A673 (cell line): ENCODE data around the gene FLT4. TPM values are rescaled to one million over a fixed set of nuclear protein-coding genes. Genes with fewer than 3 reads are reported as not detected.
"Not testable (repeated sequence)": the region's sequence is repeated elsewhere in the genome, so short reads cannot be mapped to it uniquely, and the experiment has no call there.

ENCODE experiments used
- BruUV-seq: library from RNA; stranded (reverse); fragments of 400-500 nt; replicated peaks from 2 replicates; lab custom pipeline; 2021; lab: Mats Ljungman, UMichigan
- CTCF ChIA-PET: fragments of 300-600 bp; sonication (Branson Sonifier 250); formaldehyde crosslinking; loops from one replicate; lab custom pipeline; 2022; ENCODE audit warnings: antibody characterized with exemption; lab: Charles Lee
- POLR2A ChIA-PET: fragments of 300-600 bp; sonication (Branson Sonifier 250); formaldehyde crosslinking; loops from one replicate; lab custom pipeline; 2022; ENCODE audit warnings: antibody characterized with exemption; ENCODE audit not compliant: low non-redundant PET; lab: Charles Lee
- DNase-seq: peaks from one replicate; pipeline ENCODE4 v3.0.0-alpha.2; 2015; ENCODE audit warnings: low spot score
- H3K27ac ChIP-seq: fragments of 200-600 bp; sonication (generic); 2 replicates; pipeline ENCODE4 v1.5.1; 2016; ENCODE audit warnings: mixed run types, low read depth, mild to moderate bottlenecking, mixed read lengths, antibody characterized with exemption, low read length; ENCODE audit not compliant: poor library complexity, severe bottlenecking
- H3K27me3 ChIP-seq: fragments of 200-600 bp; sonication (generic); replicated peaks from 2 replicates; pipeline ENCODE4 v1.6.1; 2017; ENCODE audit warnings: mixed run types, low read depth, mild to moderate bottlenecking, mixed read lengths, antibody characterized with exemption, low read length; ENCODE audit not compliant: insufficient read depth, poor library complexity
- H3K36me3 ChIP-seq: fragments of 200-600 bp; sonication (generic); 2 replicates; pipeline ENCODE4 v1.6.1; 2016; ENCODE audit warnings: mixed run types, mild to moderate bottlenecking, mixed read lengths, antibody characterized with exemption, low read length; ENCODE audit not compliant: insufficient read depth, poor library complexity, severe bottlenecking
- H3K4me1 ChIP-seq: fragments of 200-600 bp; sonication (generic); 2 replicates; pipeline ENCODE4 v1.6.1; 2017; ENCODE audit warnings: mixed run types, mild to moderate bottlenecking, mixed read lengths, antibody characterized with exemption, low read length; ENCODE audit not compliant: insufficient read depth, poor library complexity, severe bottlenecking
- H3K4me3 ChIP-seq: fragments of 200-600 bp; sonication (generic); 2 replicates; pipeline ENCODE4 v1.5.1; 2016; ENCODE audit warnings: low read depth, mixed run types, mild to moderate bottlenecking, mixed read lengths, low read length; ENCODE audit not compliant: poor library complexity, severe bottlenecking
- H3K9me3 ChIP-seq: fragments of 200-600 bp; sonication (generic); 2 replicates; pipeline ENCODE4 v1.6.1; 2016; ENCODE audit warnings: mixed run types, low read depth, mild to moderate bottlenecking, mixed read lengths, antibody characterized with exemption, low read length; ENCODE audit not compliant: poor library complexity, severe bottlenecking
- CTCF ChIP-seq: fragments of 300-800, 200-600 bp; sonication (generic); conservative IDR thresholded peaks from 2 replicates; pipeline ENCODE4 v1.5.1; 2017; ENCODE audit warnings: low read depth, mild to moderate bottlenecking, antibody characterized with exemption, low read length, moderate library complexity, mixed read lengths
- EZH2 ChIP-seq: fragments of 200-600 bp; sonication (generic); IDR thresholded peaks from 2 replicates; pipeline ENCODE4 v1.6.1; 2017; ENCODE audit warnings: borderline replicate concordance, low read depth, mild to moderate bottlenecking, mixed read lengths, antibody characterized with exemption, low read length; ENCODE audit not compliant: poor library complexity, severe bottlenecking
- intact Hi-C: fragments of 100-400 bp; cut with micrococcal nuclease; formaldehyde crosslinking; loops from one replicate; pipeline ENCODE4 v1.10.0; 2022; ENCODE audit not compliant: unreplicated experiment
- total RNA-seq: library from RNA; stranded (reverse); gene quantifications from 2 replicates; pipeline ENCODE4 v1.2.3, GENCODE V29; 2021

The FLT4 gene
- total RNA-seq, 1 experiment from 2014 or later = 8.6 TPM

GRCh38 chr5:180689775-180690174, 40.4 kb upstream of the FLT4 start:
- ChIA-PET POLR2A (no interaction called here), CTCF (no interaction called here)
- Histone ChIP-seq H3K36me3 (no peaks in the 10 kb centered on the region), H3K4me1 (no peaks in the 10 kb centered on the region), H3K27ac (no peak overlapping the region), H3K4me3 (no peak overlapping the region), H3K27me3 (peaks cover 35% of the 10 kb centered on the region), H3K9me3 (no peaks in the 10 kb centered on the region)
- BruUV-seq = no TSS peak
- DNase-seq = no peak
- intact Hi-C loops = no loop called here
- no peak for TF ChIP-seq CTCF
- TF ChIP-seq EZH2 = no peak

- Histone ChIP-seq H3K9me3 (no peaks in the 10 kb centered on the region), H3K4me1 (no peaks in the 10 kb centered on the region), H3K27me3 (peaks cover 32% of the 10 kb centered on the region), H3K27ac (no peak overlapping the region), H3K4me3 (no peak overlapping the region), H3K36me3 (no peaks in the 10 kb centered on the region)
- no peak for DNase-seq
- intact Hi-C loops = no loop called here
- no TSS peak for BruUV-seq
- CTCF ChIA-PET = no interaction called here
- POLR2A ChIA-PET = no interaction called here
- no peak for TF ChIP-seq CTCF
- TF ChIP-seq EZH2 = no peak
Measured at GRCh38 chr5:180689071-180689694, 39.8 kb upstream of the FLT4 start.

- TF ChIP-seq EZH2 (no peak), CTCF (no peak)
- Histone ChIP-seq H3K4me1 (no peaks in the 10 kb centered on the region), H3K27me3 (peaks cover 27% of the 10 kb centered on the region), H3K9me3 (no peaks in the 10 kb centered on the region), H3K4me3 (no peak overlapping the region), H3K36me3 (no peaks in the 10 kb centered on the region), H3K27ac (no peak overlapping the region)
- ChIA-PET CTCF (no interaction called here), POLR2A (no interaction called here)
- no peak for DNase-seq
- intact Hi-C loops = no loop called here
- BruUV-seq = no TSS peak
Measured at GRCh38 chr5:180688330-180689070, 39.1 kb upstream of the FLT4 start.

GRCh38 chr5:180686799-180687198, 37.4 kb upstream of the FLT4 start:
- DNase-seq, POLR2A ChIA-PET, H3K9me3 ChIP-seq, BruUV-seq, H3K27ac ChIP-seq, CTCF ChIA-PET, H3K36me3 ChIP-seq, H3K4me3 ChIP-seq, intact Hi-C loops, H3K4me1 ChIP-seq: not testable (repeated sequence)
- peaks cover 22% of the 10 kb centered on the region for H3K27me3 ChIP-seq
